ENCODE results near the gene HRH2.

DNA sequence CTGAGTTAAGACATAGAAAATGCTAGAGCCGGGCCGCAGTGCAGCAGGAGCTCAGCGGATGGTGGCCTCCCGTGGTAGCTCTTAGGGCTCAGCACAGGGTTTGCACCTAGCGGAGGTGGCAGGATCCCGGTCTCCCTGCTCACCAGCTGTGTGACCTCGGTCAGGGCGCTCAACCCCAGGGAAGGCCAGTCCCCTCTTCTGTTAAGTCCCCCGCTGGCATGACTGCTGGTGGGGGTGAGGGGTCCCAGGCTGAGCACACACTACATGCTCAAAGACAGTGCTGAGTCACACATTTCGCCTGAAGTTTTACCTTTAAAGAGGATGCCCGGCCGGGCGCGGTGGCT, 39.0 kb downstream of the HRH2 start:
- no peak for TF ChIP-seq CTCF (IDR thresholded peaks at IDR 0.05; ENCODE audit: low read depth, low read length)
- TF ChIP-seq EZH2phosphoT487 (IDR thresholded peaks at IDR 0.05; ENCODE audit: low read depth): no peak
